ENCODE results near the gene ZBTB5. TPM values are rescaled to one million over a fixed set of nuclear protein-coding genes. Genes with fewer than 3 reads are reported as not detected.
"Not testable (repeated sequence)": the region's sequence is repeated elsewhere in the genome, so short reads cannot be mapped to it uniquely, and the experiment has no call there.

ZBTB5 gene
- total and polyA plus RNA-seq, 4 donors = 3.2 to 21.9 (median 8.3) TPM

- DNase-seq (no peak), ATAC-seq (ENCODE audit: insufficient read depth, low FRiP score) (no peak)
- Histone ChIP-seq H3K9ac (ENCODE audit: insufficient read depth in 1 of 2, low read length in 2 of 2) (no peak overlapping the region), H3K36me3 (ENCODE audit: control insufficient read depth in 4 of 4, insufficient read depth in 4 of 4, low read length in 4 of 4) (peaks cover 0 to 20% (median 12%) of the 10 kb centered on the region in 4 donors), H3K27me3 (ENCODE audit: control insufficient read depth in 3 of 3, insufficient read depth in 3 of 3, low read length in 2 of 3) (no peaks in the 10 kb centered on the region), H3K9me3 (ENCODE audit: control insufficient read depth in 4 of 4, insufficient read depth in 3 of 4, low read length in 3 of 4) (no peaks in the 10 kb centered on the region), H3K4me1 (ENCODE audit: control insufficient read depth in 5 of 5, insufficient read depth in 5 of 5, low read length in 5 of 5) (no peaks in the 10 kb centered on the region), H3K4me3 (no peak overlapping the region), H3K27ac (ENCODE audit: low read depth in 1 of 2, low read length in 1 of 2) (no peak overlapping the region)
- no peak for TF ChIP-seq CTCF (IDR thresholded peaks at IDR 0.05; ENCODE audit: control extremely low read depth, extremely low read depth)
- WGBS, 2 donors = 82 to 91% methylated on average over 12 of the region's 12 CpGs
Observed at GRCh38 chr9:37512437-37512836, 47.2 kb upstream of the ZBTB5 start.

GRCh38 chr9:37511016-37512010 lies 46.1 kb upstream of the ZBTB5 start:
- peaks cover 0 to 24% (median 13%) of the 10 kb centered on the region in 4 donors for H3K36me3 ChIP-seq (ENCODE audit: control insufficient read depth in 4 of 4, insufficient read depth in 4 of 4, low read length in 4 of 4)
- no peak overlapping the region for H3K27ac ChIP-seq (ENCODE audit: low read depth in 1 of 2, low read length in 1 of 2)
- no peaks in the 10 kb centered on the region for H3K9me3 ChIP-seq (ENCODE audit: control insufficient read depth in 4 of 4, insufficient read depth in 3 of 4, low read length in 3 of 4)
- H3K27me3 ChIP-seq (ENCODE audit: control insufficient read depth in 3 of 3, insufficient read depth in 3 of 3, low read length in 2 of 3) = no peaks in the 10 kb centered on the region
- TF ChIP-seq CTCF (IDR thresholded peaks at IDR 0.05; ENCODE audit: control extremely low read depth, extremely low read depth) = no peak
- no peaks in the 10 kb centered on the region for H3K4me1 ChIP-seq (ENCODE audit: control insufficient read depth in 5 of 5, insufficient read depth in 5 of 5, low read length in 5 of 5)
- DNase-seq = peak in 1 of 3 donors; percentile 1
- H3K4me3 ChIP-seq = no peak overlapping the region
- 90 to 93% methylated on average over 15 of the region's 15 CpGs for WGBS, 2 donors
- H3K9ac ChIP-seq (ENCODE audit: insufficient read depth in 1 of 2, low read length in 2 of 2) = no peak overlapping the region
- no peak for ATAC-seq (ENCODE audit: insufficient read depth, low FRiP score)

GRCh38 chr9:37510053-37510452 lies 44.8 kb upstream of the ZBTB5 start:
- not testable (repeated sequence) for H3K4me3 ChIP-seq; H3K9me3 ChIP-seq (ENCODE audit: control insufficient read depth in 4 of 4, insufficient read depth in 3 of 4, low read length in 3 of 4); DNase-seq; ATAC-seq (ENCODE audit: insufficient read depth, low FRiP score); H3K9ac ChIP-seq (ENCODE audit: insufficient read depth in 1 of 2, low read length in 2 of 2); H3K27ac ChIP-seq (ENCODE audit: low read depth in 1 of 2, low read length in 1 of 2); H3K27me3 ChIP-seq (ENCODE audit: control insufficient read depth in 3 of 3, insufficient read depth in 3 of 3, low read length in 2 of 3); H3K4me1 ChIP-seq (ENCODE audit: control insufficient read depth in 5 of 5, insufficient read depth in 5 of 5, low read length in 5 of 5)
- WGBS, 2 donors = 92 to 98% methylated on average over 5 of the region's 5 CpGs
- H3K36me3 ChIP-seq (ENCODE audit: control insufficient read depth in 4 of 4, insufficient read depth in 4 of 4, low read length in 4 of 4) = peaks cover 4 to 21% (median 12%) of the 10 kb centered on the region in 4 donors

GRCh38 chr9:37509536-37509935 lies 44.3 kb upstream of the ZBTB5 start:
- Histone ChIP-seq H3K4me3 (no peak overlapping the region), H3K9me3 (ENCODE audit: control insufficient read depth in 4 of 4, insufficient read depth in 3 of 4, low read length in 3 of 4) (no peaks in the 10 kb centered on the region), H3K27ac (ENCODE audit: low read depth in 1 of 2, low read length in 1 of 2) (no peak overlapping the region), H3K27me3 (ENCODE audit: control insufficient read depth in 3 of 3, insufficient read depth in 3 of 3, low read length in 2 of 3) (no peaks in the 10 kb centered on the region), H3K36me3 (ENCODE audit: control insufficient read depth in 4 of 4, insufficient read depth in 4 of 4, low read length in 4 of 4) (peaks cover 4 to 21% (median 14%) of the 10 kb centered on the region in 4 donors), H3K9ac (ENCODE audit: insufficient read depth in 1 of 2, low read length in 2 of 2) (no peak overlapping the region), H3K4me1 (ENCODE audit: control insufficient read depth in 5 of 5, insufficient read depth in 5 of 5, low read length in 5 of 5) (no peaks in the 10 kb centered on the region)
- WGBS, 2 donors = 92 to 95% methylated on average over 7 of the region's 7 CpGs
- ATAC-seq (ENCODE audit: insufficient read depth, low FRiP score) (no peak), DNase-seq (no peak)
- TF ChIP-seq CTCF (IDR thresholded peaks at IDR 0.05; ENCODE audit: control extremely low read depth, extremely low read depth) = no peak

All from lung (tissue), 12 donors.